Neural cell (in vitro differentiated cells): ENCODE measurements around the gene STMN3. TPM values are rescaled to one million over a fixed set of nuclear protein-coding genes. Genes with fewer than 3 reads are reported as not detected.

ENCODE experiments used
- H2AFZ ChIP-seq: fragments of 200-600, 300-800 bp; sonication (generic), shearing (Covaris generic); 2 replicates; pipeline ENCODE4 v1.6.0; 2014; ENCODE audit warnings: low read depth, mild to moderate bottlenecking, antibody characterized with exemption, low read length, moderate library complexity
- H3F3A ChIP-seq: fragments of 200-600 bp; shearing (Covaris generic); 2 replicates; pipeline ENCODE4 v1.6.1; 2016; ENCODE audit warnings: mild to moderate bottlenecking, moderate library complexity, mixed read lengths, antibody characterized with exemption, low read length; ENCODE audit not compliant: insufficient read depth, poor library complexity, severe bottlenecking
- H3K27ac ChIP-seq: fragments of 200-600, 300-800 bp; sonication (generic), shearing (Covaris generic); 2 replicates; pipeline ENCODE4 v1.5.1; 2014; ENCODE audit warnings: mild to moderate bottlenecking, low read length, moderate library complexity
- H3K27me3 ChIP-seq: fragments of 300-800, 200-600 bp; sonication (generic), shearing (Covaris generic); 2 replicates; pipeline ENCODE4 v1.6.0; 2014; ENCODE audit warnings: mild to moderate bottlenecking, low read depth, low read length, moderate library complexity; ENCODE audit not compliant: insufficient read depth
- H3K36me3 ChIP-seq: fragments of 300-800, 200-600 bp; sonication (generic), shearing (Covaris generic); 2 replicates; pipeline ENCODE4 v1.5.1; 2014; ENCODE audit warnings: mild to moderate bottlenecking, antibody characterized with exemption, low read length, moderate library complexity; ENCODE audit not compliant: insufficient read depth
- H3K4me2 ChIP-seq: fragments of 300-800, 200-600 bp; sonication (generic), shearing (Covaris generic); 2 replicates; pipeline ENCODE4 v1.6.0; 2014; ENCODE audit warnings: mild to moderate bottlenecking, low read length
- H3K4me3 ChIP-seq: fragments of 300-800, 200-600 bp; sonication (generic), shearing (Covaris generic); 2 replicates; pipeline ENCODE4 v1.5.1; 2014; ENCODE audit warnings: mild to moderate bottlenecking, low read length, moderate library complexity
- H3K79me2 ChIP-seq: fragments of 200-600 bp; shearing (Covaris generic); replicated peaks from 2 replicates; pipeline ENCODE4 v1.6.0; 2014; ENCODE audit warnings: mild to moderate bottlenecking, low read length, moderate library complexity; ENCODE audit not compliant: insufficient read depth
- H3K9ac ChIP-seq: fragments of 300-800, 200-600 bp; sonication (generic), shearing (Covaris generic); 2 replicates; pipeline ENCODE4 v1.6.1; 2016; ENCODE audit warnings: mild to moderate bottlenecking, low read length, mixed read lengths
- H3K9me2 ChIP-seq: fragments of 200-600 bp; shearing (Covaris generic); 2 replicates; pipeline ENCODE4 v1.6.1; 2016; ENCODE audit warnings: mild to moderate bottlenecking, low read length, mixed read lengths; ENCODE audit not compliant: insufficient read depth
- H3K9me3 ChIP-seq: fragments of 200-600, 300-800 bp; sonication (generic), shearing (Covaris generic); 2 replicates; pipeline ENCODE4 v1.6.1; 2016; ENCODE audit warnings: mild to moderate bottlenecking, mixed run types, low read length, moderate library complexity, mixed read lengths
- H4K20me1 ChIP-seq: fragments of 200-600 bp; shearing (Covaris generic); 2 replicates; pipeline ENCODE4 v1.6.1; 2016; ENCODE audit warnings: mild to moderate bottlenecking, mixed run types; ENCODE audit not compliant: insufficient read depth
- EP300 ChIP-seq: fragments of 450-650 bp; conservative IDR thresholded peaks from 2 replicates; pipeline ENCODE4 v1.6.1; 2014; ENCODE audit warnings: antibody characterized with exemption, mild to moderate bottlenecking, moderate library complexity; ENCODE audit not compliant: poor library complexity, severe bottlenecking
- EZH2 ChIP-seq: fragments of 200-600, 300-800 bp; shearing (Covaris generic), sonication (generic); IDR thresholded peaks from 2 replicates; pipeline ENCODE4 v1.6.1; 2014; ENCODE audit warnings: antibody characterized with exemption, low read length, borderline replicate concordance, mild to moderate bottlenecking; ENCODE audit not compliant: insufficient read depth, poor library complexity, severe bottlenecking
- MXI1 ChIP-seq: fragments of 450-650 bp; conservative IDR thresholded peaks from 2 replicates; pipeline ENCODE4 v1.6.1; 2014; ENCODE audit warnings: antibody characterized with exemption, mild to moderate bottlenecking; ENCODE audit not compliant: poor library complexity, severe bottlenecking
- POLR2AphosphoS5 ChIP-seq: IDR thresholded peaks from 2 replicates; pipeline ENCODE4 v1.6.1; 2012
- RAD21 ChIP-seq: fragments of 450-650 bp; conservative IDR thresholded peaks from 2 replicates; pipeline ENCODE4 v1.6.1; 2014; ENCODE audit warnings: antibody characterized with exemption, mild to moderate bottlenecking, moderate library complexity
- SMC3 ChIP-seq: fragments of 450-650 bp; conservative IDR thresholded peaks from 2 replicates; pipeline ENCODE4 v1.6.1; 2014; ENCODE audit warnings: antibody characterized with exemption, mild to moderate bottlenecking, moderate library complexity; ENCODE audit not compliant: poor library complexity
- TAF1 ChIP-seq: IDR thresholded peaks from 2 replicates; pipeline ENCODE4 v1.6.1; 2012; ENCODE audit warnings: low read depth
- polyA plus RNA-seq: library from polyadenylated mRNA; depleted of rRNA; stranded (reverse); fragments of >200 nt; gene quantifications from 2 replicates; pipeline ENCODE4 v1.2.3, GENCODE V29; 2014
- TF ChIP-seq, protein P1 (sequence below): IDR thresholded peaks from 2 replicates; pipeline ENCODE4 v1.6.1; 2012; ENCODE audit warnings: borderline replicate concordance
- TF ChIP-seq, protein P2 (sequence below): fragments of 450-650 bp; IDR thresholded peaks from 2 replicates; pipeline ENCODE4 v1.5.1; 2014; ENCODE audit warnings: antibody characterized with exemption, mild to moderate bottlenecking, moderate library complexity; ENCODE audit not compliant: poor library complexity, severe bottlenecking

STMN3 gene
- polyA plus RNA-seq, 1 donor from 2014 or later, result 268 TPM

DNA sequence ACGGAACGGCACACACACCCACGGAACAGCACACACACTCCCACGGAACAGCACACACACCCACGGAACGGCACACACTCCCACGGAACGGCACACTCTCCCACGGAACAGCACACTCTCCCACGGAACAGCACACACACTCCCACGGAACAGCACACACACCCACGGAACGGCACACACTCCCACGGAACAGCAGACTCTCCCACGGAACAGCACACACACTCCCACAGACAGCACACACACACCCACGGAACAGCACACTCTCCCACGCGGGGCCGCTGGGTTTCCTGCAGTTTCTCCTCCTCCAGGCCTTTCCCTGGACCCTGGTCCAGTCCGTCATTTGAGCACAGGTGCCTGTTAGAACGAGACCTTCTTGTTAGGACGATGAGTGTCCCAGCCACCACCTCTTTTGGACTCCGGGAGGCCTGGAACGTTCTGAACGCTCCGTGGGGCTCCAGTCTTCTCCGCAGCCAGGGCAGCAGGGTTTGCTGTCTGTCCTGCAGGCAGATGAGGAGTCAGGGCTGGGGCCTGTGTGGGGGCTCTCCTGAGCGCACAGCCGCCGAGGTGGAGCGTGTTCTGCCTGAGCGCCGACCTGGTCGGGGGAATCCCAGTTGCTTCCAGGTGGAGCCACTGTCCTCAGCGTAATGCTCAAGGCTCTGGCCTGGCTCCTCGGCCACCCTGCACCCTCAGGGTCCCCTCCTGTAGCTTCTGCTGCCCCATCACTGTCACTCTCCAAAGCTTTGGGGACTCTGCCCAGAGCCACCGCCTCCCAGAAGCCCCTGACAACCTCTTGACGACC is 25.6 kb upstream of the STMN3 start:
- Histone ChIP-seq H3K9ac (no peak overlapping the region), H3K27me3 (no peaks in the 10 kb centered on the region), H4K20me1 (no peaks in the 10 kb centered on the region), H3K4me2 (no peak overlapping the region), H3K27ac (no peak overlapping the region), H3K9me3 (no peaks in the 10 kb centered on the region), H3K9me2 (no peaks in the 10 kb centered on the region), H3K79me2 (no peaks in the 10 kb centered on the region), H3F3A (no peaks in the 10 kb centered on the region), H2AFZ (no peak overlapping the region), H3K36me3 (no peaks in the 10 kb centered on the region), H3K4me3 (no peak overlapping the region)
- no peak for TF ChIP-seq POLR2AphosphoS5
- TF ChIP-seq EP300, result no peak
- no peak for TF ChIP-seq EZH2
- TF ChIP-seq, protein P1, sequence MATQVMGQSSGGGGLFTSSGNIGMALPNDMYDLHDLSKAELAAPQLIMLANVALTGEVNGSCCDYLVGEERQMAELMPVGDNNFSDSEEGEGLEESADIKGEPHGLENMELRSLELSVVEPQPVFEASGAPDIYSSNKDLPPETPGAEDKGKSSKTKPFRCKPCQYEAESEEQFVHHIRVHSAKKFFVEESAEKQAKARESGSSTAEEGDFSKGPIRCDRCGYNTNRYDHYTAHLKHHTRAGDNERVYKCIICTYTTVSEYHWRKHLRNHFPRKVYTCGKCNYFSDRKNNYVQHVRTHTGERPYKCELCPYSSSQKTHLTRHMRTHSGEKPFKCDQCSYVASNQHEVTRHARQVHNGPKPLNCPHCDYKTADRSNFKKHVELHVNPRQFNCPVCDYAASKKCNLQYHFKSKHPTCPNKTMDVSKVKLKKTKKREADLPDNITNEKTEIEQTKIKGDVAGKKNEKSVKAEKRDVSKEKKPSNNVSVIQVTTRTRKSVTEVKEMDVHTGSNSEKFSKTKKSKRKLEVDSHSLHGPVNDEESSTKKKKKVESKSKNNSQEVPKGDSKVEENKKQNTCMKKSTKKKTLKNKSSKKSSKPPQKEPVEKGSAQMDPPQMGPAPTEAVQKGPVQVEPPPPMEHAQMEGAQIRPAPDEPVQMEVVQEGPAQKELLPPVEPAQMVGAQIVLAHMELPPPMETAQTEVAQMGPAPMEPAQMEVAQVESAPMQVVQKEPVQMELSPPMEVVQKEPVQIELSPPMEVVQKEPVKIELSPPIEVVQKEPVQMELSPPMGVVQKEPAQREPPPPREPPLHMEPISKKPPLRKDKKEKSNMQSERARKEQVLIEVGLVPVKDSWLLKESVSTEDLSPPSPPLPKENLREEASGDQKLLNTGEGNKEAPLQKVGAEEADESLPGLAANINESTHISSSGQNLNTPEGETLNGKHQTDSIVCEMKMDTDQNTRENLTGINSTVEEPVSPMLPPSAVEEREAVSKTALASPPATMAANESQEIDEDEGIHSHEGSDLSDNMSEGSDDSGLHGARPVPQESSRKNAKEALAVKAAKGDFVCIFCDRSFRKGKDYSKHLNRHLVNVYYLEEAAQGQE, result no peak
- TF ChIP-seq RAD21, result no peak
- no peak for TF ChIP-seq SMC3
- TF ChIP-seq, protein P2, sequence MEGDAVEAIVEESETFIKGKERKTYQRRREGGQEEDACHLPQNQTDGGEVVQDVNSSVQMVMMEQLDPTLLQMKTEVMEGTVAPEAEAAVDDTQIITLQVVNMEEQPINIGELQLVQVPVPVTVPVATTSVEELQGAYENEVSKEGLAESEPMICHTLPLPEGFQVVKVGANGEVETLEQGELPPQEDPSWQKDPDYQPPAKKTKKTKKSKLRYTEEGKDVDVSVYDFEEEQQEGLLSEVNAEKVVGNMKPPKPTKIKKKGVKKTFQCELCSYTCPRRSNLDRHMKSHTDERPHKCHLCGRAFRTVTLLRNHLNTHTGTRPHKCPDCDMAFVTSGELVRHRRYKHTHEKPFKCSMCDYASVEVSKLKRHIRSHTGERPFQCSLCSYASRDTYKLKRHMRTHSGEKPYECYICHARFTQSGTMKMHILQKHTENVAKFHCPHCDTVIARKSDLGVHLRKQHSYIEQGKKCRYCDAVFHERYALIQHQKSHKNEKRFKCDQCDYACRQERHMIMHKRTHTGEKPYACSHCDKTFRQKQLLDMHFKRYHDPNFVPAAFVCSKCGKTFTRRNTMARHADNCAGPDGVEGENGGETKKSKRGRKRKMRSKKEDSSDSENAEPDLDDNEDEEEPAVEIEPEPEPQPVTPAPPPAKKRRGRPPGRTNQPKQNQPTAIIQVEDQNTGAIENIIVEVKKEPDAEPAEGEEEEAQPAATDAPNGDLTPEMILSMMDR, result no peak
- TF ChIP-seq TAF1, result no peak
- no peak for TF ChIP-seq MXI1

DNA sequence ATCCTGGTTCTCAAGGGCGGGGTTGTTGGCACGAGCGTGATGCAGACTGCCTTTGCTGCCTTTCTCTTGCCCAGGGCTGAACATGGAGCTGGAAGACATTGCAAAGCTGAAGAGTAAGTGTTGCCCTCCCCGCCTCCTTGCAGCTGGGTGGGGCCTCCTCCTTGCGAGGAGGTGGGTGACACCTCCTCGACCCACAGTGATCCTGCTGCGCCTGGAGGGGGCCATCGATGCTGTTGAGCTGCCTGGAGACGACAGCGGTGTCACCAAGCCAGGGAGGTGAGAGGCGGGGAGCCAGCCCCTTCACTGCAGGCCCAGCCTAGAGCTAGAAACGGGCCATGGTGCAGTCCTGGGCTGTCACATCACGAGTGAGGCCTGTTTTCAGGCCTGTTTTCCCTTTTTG is 24.8 kb upstream of the STMN3 start:
- Histone ChIP-seq H2AFZ (no peak overlapping the region), H3K9ac (no peak overlapping the region), H3K36me3 (no peaks in the 10 kb centered on the region), H3K27ac (no peak overlapping the region), H3K4me3 (no peak overlapping the region), H3K9me2 (no peaks in the 10 kb centered on the region), H3K9me3 (no peaks in the 10 kb centered on the region), H4K20me1 (no peaks in the 10 kb centered on the region), H3F3A (no peaks in the 10 kb centered on the region), H3K4me2 (no peak overlapping the region), H3K79me2 (no peaks in the 10 kb centered on the region), H3K27me3 (no peaks in the 10 kb centered on the region)
- TF ChIP-seq, protein P2, result no peak
- TF ChIP-seq POLR2AphosphoS5 (no peak), RAD21 (no peak), EZH2 (no peak), EP300 (no peak), TAF1 (no peak), SMC3 (no peak), MXI1 (no peak)
- TF ChIP-seq, protein P1, result no peak
